HCT116 (cell line): Measurements from ENCODE around the gene SLC26A9. TPM values are rescaled to one million over a fixed set of nuclear protein-coding genes. Genes with fewer than 3 reads are reported as not detected.

ENCODE experiments used
- ATAC-seq: fragments of 200-7000 bp; cut with Tn5 transposase; 2 replicates; pipeline ENCODE4 v1.9.1; 2020; ENCODE audit warnings: mild to moderate bottlenecking, moderate library complexity
- BruUV-seq: library from RNA; stranded (reverse); fragments of 400-500 nt; replicated peaks from 2 replicates; lab custom pipeline; 2021; lab: Mats Ljungman, UMichigan
- CTCF ChIA-PET: fragments of 300-600 bp; sonication (Branson Sonifier 250); formaldehyde crosslinking; loops from one replicate; lab custom pipeline; 2021; ENCODE audit warnings: antibody characterized with exemption; lab: Charles Lee
- POLR2A ChIA-PET: fragments of 300-600, 350-600 bp; sonication (Branson Sonifier 250); formaldehyde crosslinking; loops from one replicate; lab custom pipeline; 2021; ENCODE audit warnings: antibody characterized with exemption; lab: Charles Lee
- RAD21 ChIA-PET, 2 experiments: fragments of 300-600 bp; sonication (Branson Sonifier 250); formaldehyde crosslinking; loops; one replicate each; lab custom pipeline; 2023; ENCODE audit warnings: low total read pairs in 2 of 2; ENCODE audit not compliant: uncharacterized antibody in 2 of 2, unreplicated experiment in 2 of 2, low non-redundant PET in 1 of 2; lab: Charles Lee
- DNase-seq: peaks from one replicate; pipeline ENCODE4 v3.0.0-alpha.2; 2010; ENCODE audit warnings: low read depth, low spot score
- H2AFZ ChIP-seq: fragments of 200-600 bp; shearing (Covaris generic), sonication (generic); 2 replicates; pipeline ENCODE4 v1.6.1; 2017; ENCODE audit warnings: low read depth, mixed run types, mixed read lengths, antibody characterized with exemption, low read length; ENCODE audit not compliant: poor library complexity, severe bottlenecking
- H3K27ac ChIP-seq: 2 replicates; pipeline ENCODE4 v1.5.1; 2012; ENCODE audit warnings: low read depth, low read length
- H3K27me3 ChIP-seq: fragments of 200-600 bp; sonication (generic); 2 replicates; pipeline ENCODE4 v1.6.1; 2016; ENCODE audit warnings: mixed run types, low read length, mixed read lengths; ENCODE audit not compliant: insufficient read depth
- H3K36me3 ChIP-seq, 2 experiments: fragments of 200-500 bp in 1 of 2; fragments of 200-600 bp in 1 of 2; sonication (Bioruptor generic) in 1 of 2; sonication (generic) in 1 of 2; 2 replicates each; pipeline versions ENCODE4 v1.5.1 to v1.6.1; 2014 to 2016; ENCODE audit warnings: low read length in 2 of 2, inconsistent platforms in 1 of 2, mixed read lengths in 1 of 2, mixed run types in 1 of 2; ENCODE audit not compliant: insufficient read depth in 2 of 2, control insufficient read depth in 1 of 2
- H3K4me1 ChIP-seq, 2 experiments: fragments of 200-600 bp in 1 of 2; sonication (generic) in 1 of 2; 2 replicates each; pipeline versions ENCODE4 v1.5.1 to v1.6.1; 2012 to 2017; ENCODE audit warnings: low read length in 2 of 2, inconsistent platforms in 1 of 2, mild to moderate bottlenecking in 1 of 2, mixed read lengths in 1 of 2, mixed run types in 1 of 2, moderate library complexity in 1 of 2; ENCODE audit not compliant: insufficient read depth in 2 of 2, control insufficient read depth in 1 of 2
- H3K4me2 ChIP-seq: fragments of 200-600 bp; sonication (generic); 2 replicates; pipeline ENCODE4 v1.6.1; 2017; ENCODE audit warnings: mixed run types, low read length, mixed read lengths
- H3K4me3 ChIP-seq, 2 experiments: fragments of 200-600 bp in 1 of 2; sonication (generic) in 1 of 2; replicated peaks in 1 of 2; 2 replicates each; pipeline ENCODE4 v1.5.1; 2011 to 2016; ENCODE audit warnings: low read length in 2 of 2, control low read depth in 1 of 2, low read depth in 1 of 2, mild to moderate bottlenecking in 1 of 2, mixed read lengths in 1 of 2, mixed run types in 1 of 2
- H3K79me2 ChIP-seq: fragments of 200-600 bp; sonication (generic); 2 replicates; pipeline ENCODE4 v1.6.1; 2017; ENCODE audit warnings: mild to moderate bottlenecking, mixed run types, low read length, moderate library complexity, mixed read lengths; ENCODE audit not compliant: insufficient read depth
- H3K9ac ChIP-seq: fragments of 200-600 bp; sonication (generic); 2 replicates; pipeline ENCODE4 v1.6.1; 2016; ENCODE audit warnings: low read length, mixed read lengths
- H3K9me2 ChIP-seq: fragments of 200-600 bp; sonication (generic), shearing (Covaris generic); 2 replicates; pipeline ENCODE4 v1.6.1; 2017; ENCODE audit warnings: mixed run types, mild to moderate bottlenecking, moderate library complexity; ENCODE audit not compliant: insufficient read depth
- H3K9me3 ChIP-seq, 2 experiments: fragments of 200-500 bp in 1 of 2; fragments of 200-600 bp in 1 of 2; sonication (Bioruptor generic) in 1 of 2; sonication (generic) in 1 of 2; 2 replicates each; pipeline ENCODE4 v1.6.1; 2014 to 2017; ENCODE audit warnings: low read length in 2 of 2, mixed read lengths in 2 of 2, inconsistent platforms in 1 of 2, low read depth in 1 of 2, mild to moderate bottlenecking in 1 of 2, mixed run types in 1 of 2, moderate library complexity in 1 of 2; ENCODE audit not compliant: control insufficient read depth in 1 of 2, insufficient read depth in 1 of 2
- H4K20me1 ChIP-seq: fragments of 200-600 bp; sonication (generic), shearing (Covaris generic); 2 replicates; pipeline ENCODE4 v1.6.1; 2017; ENCODE audit warnings: mixed run types, mild to moderate bottlenecking, moderate library complexity; ENCODE audit not compliant: insufficient read depth
- ATF3 ChIP-seq: IDR thresholded peaks from 2 replicates; pipeline ENCODE4 v1.6.1; 2012
- EZH2 ChIP-seq: fragments of 200-600 bp; sonication (generic); IDR thresholded peaks from 2 replicates; pipeline ENCODE4 v1.6.1; 2017; ENCODE audit warnings: antibody characterized with exemption, mixed run types
- EZH2phosphoT487 ChIP-seq: fragments of 200-600 bp; IDR thresholded peaks from 2 replicates; pipeline ENCODE4 v1.6.1; 2018; ENCODE audit warnings: antibody characterized with exemption, borderline replicate concordance
- MAX ChIP-seq: IDR thresholded peaks from 2 replicates; pipeline ENCODE4 v1.6.1; 2012
- POLR2A ChIP-seq: IDR thresholded peaks from 2 replicates; pipeline ENCODE4 v1.7.0; 2011; ENCODE audit warnings: borderline replicate concordance; ENCODE audit not compliant: insufficient read depth, insufficient read length; ENCODE audit errors: extremely low read depth
- RAD21 ChIP-seq: IDR thresholded peaks from 2 replicates; pipeline ENCODE4 v1.6.1; 2012; ENCODE audit warnings: low read depth, mild to moderate bottlenecking
- REST ChIP-seq: IDR thresholded peaks from 2 replicates; pipeline ENCODE4 v1.6.1; 2012; ENCODE audit warnings: low read depth
- intact Hi-C: fragments of 100-400 bp; cut with micrococcal nuclease; formaldehyde crosslinking; loops from 2 replicates; pipeline ENCODE4 v1.10.0; 2022
- total RNA-seq: library from RNA; stranded (reverse); gene quantifications from one replicate; pipeline ENCODE4 v1.2.1, GENCODE V29; 2021; ENCODE audit not compliant: unreplicated experiment

The SLC26A9 gene
- total RNA-seq, 1 experiment from 2014 or later, result not detected

- Histone ChIP-seq H2AFZ (no peak overlapping the region), H3K36me3 (no peaks in the 10 kb centered on the region), H3K9me3 (no peaks in the 10 kb centered on the region), H3K4me3 (no peak overlapping the region), H3K27me3 (peaks cover 11% of the 10 kb centered on the region; the same call in 1 of the 2 replicates), H3K9me2 (no peaks in the 10 kb centered on the region), H4K20me1 (no peaks in the 10 kb centered on the region), H3K79me2 (no peaks in the 10 kb centered on the region), H3K27ac (no peak overlapping the region), H3K4me2 (no peak overlapping the region), H3K9ac (no peak overlapping the region), H3K4me1 (no peaks in the 10 kb centered on the region)
- intact Hi-C loops, result no loop called here
- CTCF ChIA-PET, result interaction anchor here (2.5 kb wide), 1 partner anchor 14 kb away, joined by 9 read pairs; no protein-coding TSS in a partner anchor
- ATAC-seq (no peak), DNase-seq (no peak)
- POLR2A ChIA-PET, result no interaction called here
- no TSS peak for BruUV-seq
- TF ChIP-seq RAD21 (no peak), MAX (no peak), EZH2 (no peak), REST (no peak), EZH2phosphoT487 (no peak), POLR2A (no peak), ATF3 (no peak)
- RAD21 ChIA-PET, result no interaction called here
Observed at GRCh38 chr1:205963352-205964155, 20.3 kb upstream of the SLC26A9 start.
